Gastroesophageal sphincter (tissue), 3 donors: ENCODE data around the gene TMEM271.

ENCODE experiments used
- CTCF ChIP-seq, 4 experiments: fragments of 200-600 bp in 2 of 4; fragments of 450-650 bp in 2 of 4; sonication (generic) in 1 of 4; IDR thresholded peaks; one replicate each; pipeline ENCODE4 v1.5.1; 2017 to 2019; ENCODE audit warnings: antibody characterized with exemption in 4 of 4, mild to moderate bottlenecking in 2 of 4, moderate library complexity in 2 of 4
- EP300 ChIP-seq: sonication (generic); formaldehyde crosslinking; IDR thresholded peaks from one replicate; pipeline ENCODE4 v1.6.1; 2017; ENCODE audit warnings: antibody characterized with exemption, mild to moderate bottlenecking

- TF ChIP-seq CTCF (IDR thresholded peaks at IDR 0.05) (no peak), EP300 (no peak)
Observed at GRCh38 chr4:602559-602942, 26.5 kb upstream of the TMEM271 start.
